ENCODE measurements around the gene FYCO1. TPM values are rescaled to one million over a fixed set of nuclear protein-coding genes. Genes with fewer than 3 reads are reported as not detected.

FYCO1 gene
- total RNA-seq, 4 donors from 2014 or later: 45.3 to 64.5 (median 53.7) TPM

DNA sequence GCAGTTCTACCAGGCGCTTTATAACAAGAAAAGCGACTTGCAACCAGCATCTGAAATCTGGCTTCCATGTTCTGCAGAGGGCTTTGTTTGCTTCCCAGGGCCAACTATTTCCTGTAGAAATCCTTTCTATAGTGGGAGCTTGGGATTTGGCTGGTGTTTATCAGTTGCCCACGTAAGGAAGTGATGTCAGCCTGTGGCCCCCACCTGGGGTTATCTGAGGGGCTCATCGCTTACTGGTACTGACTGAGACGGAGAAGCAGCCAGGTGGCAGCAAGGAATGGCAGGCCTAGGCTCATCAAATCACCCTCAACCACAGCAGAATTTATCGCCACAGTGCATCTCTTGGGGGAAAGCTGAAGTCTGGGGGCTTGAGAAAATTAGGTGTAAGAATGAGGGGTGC, 123.8 kb downstream of the FYCO1 start:
- Histone ChIP-seq H3K4me3 (no peak overlapping the region), H3K4me1 (no peaks in the 10 kb centered on the region), H3K27ac (no peak overlapping the region), H3K36me3 (no peaks in the 10 kb centered on the region), H3K27me3 (no peaks in the 10 kb centered on the region), H3K9me3 (no peaks in the 10 kb centered on the region)
- DNase-seq (ENCODE audit: low spot score in 2 of 2): no peak
- TF ChIP-seq EP300 (IDR thresholded peaks at IDR 0.05): no peak
- TF ChIP-seq, protein P1, sequence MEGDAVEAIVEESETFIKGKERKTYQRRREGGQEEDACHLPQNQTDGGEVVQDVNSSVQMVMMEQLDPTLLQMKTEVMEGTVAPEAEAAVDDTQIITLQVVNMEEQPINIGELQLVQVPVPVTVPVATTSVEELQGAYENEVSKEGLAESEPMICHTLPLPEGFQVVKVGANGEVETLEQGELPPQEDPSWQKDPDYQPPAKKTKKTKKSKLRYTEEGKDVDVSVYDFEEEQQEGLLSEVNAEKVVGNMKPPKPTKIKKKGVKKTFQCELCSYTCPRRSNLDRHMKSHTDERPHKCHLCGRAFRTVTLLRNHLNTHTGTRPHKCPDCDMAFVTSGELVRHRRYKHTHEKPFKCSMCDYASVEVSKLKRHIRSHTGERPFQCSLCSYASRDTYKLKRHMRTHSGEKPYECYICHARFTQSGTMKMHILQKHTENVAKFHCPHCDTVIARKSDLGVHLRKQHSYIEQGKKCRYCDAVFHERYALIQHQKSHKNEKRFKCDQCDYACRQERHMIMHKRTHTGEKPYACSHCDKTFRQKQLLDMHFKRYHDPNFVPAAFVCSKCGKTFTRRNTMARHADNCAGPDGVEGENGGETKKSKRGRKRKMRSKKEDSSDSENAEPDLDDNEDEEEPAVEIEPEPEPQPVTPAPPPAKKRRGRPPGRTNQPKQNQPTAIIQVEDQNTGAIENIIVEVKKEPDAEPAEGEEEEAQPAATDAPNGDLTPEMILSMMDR (IDR thresholded peaks at IDR 0.05): no peak
- no peak for TF ChIP-seq POLR2A (IDR thresholded peaks at IDR 0.05)
- TF ChIP-seq POLR2AphosphoS5 (IDR thresholded peaks at IDR 0.05): no peak
- WGBS: 79% methylated on average over 6 of the region's 6 CpGs

DNA sequence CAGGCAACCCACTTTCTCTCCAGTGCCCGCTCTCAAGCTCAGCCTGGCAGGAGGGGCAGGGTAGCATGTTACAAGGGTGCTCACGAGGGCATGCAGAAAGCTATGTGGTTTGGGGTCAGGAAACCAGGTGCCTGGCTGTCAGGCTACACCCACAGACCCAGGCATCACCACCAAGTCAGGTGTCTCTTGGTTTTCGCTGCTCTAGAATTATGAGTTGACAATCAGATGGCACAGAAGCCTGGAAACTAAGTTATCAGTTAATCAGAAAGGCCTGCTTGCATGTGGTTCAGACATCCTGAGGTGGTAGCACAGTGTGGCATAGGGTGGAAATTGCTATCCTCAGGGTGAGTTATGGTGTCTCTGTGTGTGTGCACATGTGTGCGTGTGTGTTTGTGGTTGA, 125.5 kb downstream of the FYCO1 start:
- Histone ChIP-seq H3K4me1 (no peaks in the 10 kb centered on the region), H3K27ac (no peak overlapping the region), H3K9me3 (no peaks in the 10 kb centered on the region), H3K27me3 (no peaks in the 10 kb centered on the region), H3K4me3 (no peak overlapping the region), H3K36me3 (no peaks in the 10 kb centered on the region)
- no peak for DNase-seq (ENCODE audit: low spot score in 2 of 2)
- no peak for TF ChIP-seq POLR2A (IDR thresholded peaks at IDR 0.05)
- TF ChIP-seq POLR2AphosphoS5 (IDR thresholded peaks at IDR 0.05): no peak
- TF ChIP-seq EP300 (IDR thresholded peaks at IDR 0.05): no peak
- TF ChIP-seq, protein P1 (IDR thresholded peaks at IDR 0.05): no peak
- 67% methylated on average over 4 of the region's 4 CpGs for WGBS

DNA sequence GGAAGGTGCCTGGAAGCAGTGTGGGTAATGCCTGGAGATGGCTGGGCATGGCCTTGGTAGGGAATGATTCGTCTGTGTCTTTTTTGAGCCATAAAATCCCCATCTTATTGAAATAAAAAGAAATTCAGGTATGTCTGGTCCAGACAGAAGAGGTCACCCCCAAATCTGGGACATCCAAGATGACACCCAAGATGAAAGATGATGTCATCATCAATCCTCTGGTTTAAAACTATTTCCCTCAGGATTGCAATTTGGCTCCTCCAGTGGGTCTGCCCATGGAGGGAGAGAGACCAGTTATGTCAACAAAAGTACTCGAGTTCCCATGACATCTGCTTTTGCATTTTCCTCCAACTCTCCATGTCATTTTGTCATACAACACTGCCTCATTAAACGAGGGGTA, 126.0 kb downstream of the FYCO1 start:
- H3K9me3 ChIP-seq: no peaks in the 10 kb centered on the region
- no peak for DNase-seq (ENCODE audit: low spot score in 2 of 2)
- no peak overlapping the region for H3K4me3 ChIP-seq
- TF ChIP-seq EP300 (IDR thresholded peaks at IDR 0.05): no peak
- TF ChIP-seq POLR2A (IDR thresholded peaks at IDR 0.05): no peak
- no peak for TF ChIP-seq POLR2AphosphoS5 (IDR thresholded peaks at IDR 0.05)
- TF ChIP-seq, protein P1 (IDR thresholded peaks at IDR 0.05): no peak
- no peaks in the 10 kb centered on the region for H3K27me3 ChIP-seq
- no peaks in the 10 kb centered on the region for H3K36me3 ChIP-seq
- WGBS: 71% methylated on average over 3 of the region's 3 CpGs
- no peaks in the 10 kb centered on the region for H3K4me1 ChIP-seq
- no peak overlapping the region for H3K27ac ChIP-seq

DNA sequence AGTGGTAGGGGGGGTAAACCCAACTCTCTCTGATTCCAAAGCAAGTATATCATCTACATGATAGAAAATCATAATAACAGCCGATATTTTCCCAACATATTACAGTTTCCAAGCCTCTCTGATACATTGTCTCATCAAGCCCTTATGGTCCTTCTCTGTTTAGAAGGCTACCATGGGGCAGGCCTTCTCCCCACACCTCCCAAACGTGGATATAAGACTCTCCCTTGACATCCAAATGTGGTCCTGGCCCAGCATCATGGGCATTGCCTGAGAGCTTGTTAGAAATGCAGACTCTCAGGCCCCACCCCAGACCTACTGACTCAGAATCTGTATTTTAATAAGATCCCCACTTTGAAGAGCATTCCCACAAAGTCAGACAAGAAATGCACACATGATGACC, 127.0 kb downstream of the FYCO1 start:
- no peaks in the 10 kb centered on the region for H3K36me3 ChIP-seq
- H3K4me1 ChIP-seq: no peaks in the 10 kb centered on the region
- H3K9me3 ChIP-seq: no peaks in the 10 kb centered on the region
- H3K27me3 ChIP-seq: no peaks in the 10 kb centered on the region
- H3K4me3 ChIP-seq: no peak overlapping the region
- no peak for TF ChIP-seq POLR2A (IDR thresholded peaks at IDR 0.05)
- no peak overlapping the region for H3K27ac ChIP-seq
- 64% methylated on average over 2 of the region's 2 CpGs for whole genome bisulfite sequencing
- no peak for DNase-seq (ENCODE audit: low spot score in 2 of 2)

DNA sequence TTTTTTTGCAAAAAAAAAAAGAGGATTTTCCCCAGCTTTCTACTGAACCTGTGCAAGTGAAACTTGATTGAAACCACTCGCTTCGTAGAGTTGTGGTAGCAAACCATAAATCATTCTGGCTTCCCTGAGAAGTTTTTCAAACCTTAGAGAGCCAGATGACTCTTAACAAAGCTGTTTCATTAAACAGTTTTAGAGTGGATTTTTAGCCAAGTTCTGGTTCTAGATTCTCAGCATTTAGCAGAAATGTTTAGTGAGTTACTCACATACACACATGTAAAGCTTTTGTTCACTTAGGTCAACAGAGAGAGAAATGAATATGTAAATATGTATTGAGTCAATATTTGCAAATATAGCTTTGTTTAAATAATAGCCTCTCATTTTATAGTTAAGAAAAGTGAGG, 127.4 kb downstream of the FYCO1 start:
- H3K27ac ChIP-seq: no peak overlapping the region
- no peak overlapping the region for H3K4me3 ChIP-seq
- DNase-seq (ENCODE audit: low spot score in 2 of 2): no peak
- no peaks in the 10 kb centered on the region for H3K4me1 ChIP-seq
- 72% methylated on average over 2 of the region's 2 CpGs for WGBS
- no peaks in the 10 kb centered on the region for H3K36me3 ChIP-seq
- H3K27me3 ChIP-seq: no peaks in the 10 kb centered on the region
- H3K9me3 ChIP-seq: no peaks in the 10 kb centered on the region
- TF ChIP-seq, protein P1 (IDR thresholded peaks at IDR 0.05): no peak
- TF ChIP-seq POLR2A (IDR thresholded peaks at IDR 0.05) (no peak), EP300 (IDR thresholded peaks at IDR 0.05) (no peak)

Other genes starting within 250 kb of the FYCO1 start
- under 1 TPM in 1 of 4 donors, not detected in 3; 0.42 TPM for gene SLC6A20, start 199.3 kb downstream of the FYCO1 start, total RNA-seq
- gene LZTFL1, start 153.7 kb downstream of the FYCO1 start, total RNA-seq: 10 to 100 TPM; 17.0 to 24.6 (median 20.1) TPM
- gene CCR9, start 109.3 kb downstream of the FYCO1 start, total RNA-seq: not detected
- under 1 TPM in 2 of 4 donors, not detected in 2; 0.23 to 0.59 TPM for gene CXCR6, start 52.4 kb downstream of the FYCO1 start, total RNA-seq
- gene XCR1, start 31.7 kb upstream of the FYCO1 start, total RNA-seq: 1 to 10 TPM in 2 of 4 donors, under 1 TPM in 1, not detected in 1; 0.93 to 7.2 (median 1.9) TPM
- 1 to 10 TPM in 2 of 4 donors, under 1 TPM in 2; 0.26 to 2.2 (median 1.0) TPM for gene CCR1, start 212.5 kb upstream of the FYCO1 start, total RNA-seq
- 1 to 10 TPM in 3 of 4 donors, not detected in 1; 1.5 to 6.3 (median 1.9) TPM for gene CCR3, start 246.6 kb upstream of the FYCO1 start, total RNA-seq